Keratinocyte (primary cell): ENCODE data around the gene SSC4D. TPM values are rescaled to one million over a fixed set of nuclear protein-coding genes. Genes with fewer than 3 reads are reported as not detected.
"Not testable (repeated sequence)": the region's sequence is repeated elsewhere in the genome, so short reads cannot be mapped to it uniquely, and the experiment has no call there.

Experiments used
- DNase-seq: peaks from one replicate; pipeline ENCODE4 v3.0.0-alpha.2; 2011; ENCODE audit warnings: low read depth, missing footprints, low spot score
- FAIRE-seq: peaks from 2 replicates; lab custom pipeline; 2011; peaks lifted over from hg19 to GRCh38; lab: Jason Lieb, UNC
- H2AFZ ChIP-seq: 2 replicates; pipeline ENCODE4 v1.6.0; 2012; ENCODE audit warnings: low read length, control low read depth, inconsistent platforms; ENCODE audit not compliant: control insufficient read depth
- H3K27ac ChIP-seq: 2 replicates; pipeline ENCODE4 v1.5.1; 2011; ENCODE audit warnings: low read length; ENCODE audit not compliant: control insufficient read depth, insufficient read depth
- H3K27me3 ChIP-seq: 3 replicates; pipeline ENCODE4 v1.6.0; 2011; ENCODE audit warnings: low read length; ENCODE audit not compliant: control insufficient read depth, insufficient read depth; ENCODE audit errors: extremely low read depth
- H3K36me3 ChIP-seq, 2 experiments: 2 replicates in 1 of 2; 3 replicates in 1 of 2; pipeline ENCODE4 v1.5.1; 2011; ENCODE audit warnings: low read length in 2 of 2, mild to moderate bottlenecking in 1 of 2; ENCODE audit not compliant: control insufficient read depth in 2 of 2, insufficient read depth in 2 of 2; ENCODE audit errors: extremely low read depth in 1 of 2
- H3K4me1 ChIP-seq: 3 replicates; pipeline ENCODE4 v1.5.1; 2011; ENCODE audit warnings: low read length; ENCODE audit not compliant: control insufficient read depth, insufficient read depth; ENCODE audit errors: extremely low read depth
- H3K4me2 ChIP-seq: 3 replicates; pipeline ENCODE4 v1.6.0; 2011; ENCODE audit warnings: low read depth, low read length; ENCODE audit not compliant: control insufficient read depth, insufficient read depth; ENCODE audit errors: extremely low read depth
- H3K4me3 ChIP-seq, 3 experiments: fragments of 200-600 bp in 1 of 3; sonication (generic) in 1 of 3; 2 replicates in 2 of 3; 3 replicates in 1 of 3; pipeline ENCODE4 v1.5.1; 2011 to 2016; ENCODE audit warnings: low read length in 3 of 3, mild to moderate bottlenecking in 3 of 3, control low read depth in 2 of 3, inconsistent platforms in 1 of 3, low read depth in 1 of 3, mixed read lengths in 1 of 3, mixed run types in 1 of 3, moderate library complexity in 1 of 3; ENCODE audit not compliant: control insufficient read depth in 2 of 3, insufficient read depth in 2 of 3; ENCODE audit errors: extremely low read depth in 1 of 3
- H3K79me2 ChIP-seq: 2 replicates; pipeline ENCODE4 v1.6.0; 2012; ENCODE audit warnings: low read length; ENCODE audit not compliant: control insufficient read depth, insufficient read depth
- H3K9ac ChIP-seq: 3 replicates; pipeline ENCODE4 v1.6.0; 2011; ENCODE audit warnings: low read length; ENCODE audit not compliant: control insufficient read depth, insufficient read depth; ENCODE audit errors: extremely low read depth
- H3K9me1 ChIP-seq: 3 replicates; pipeline ENCODE4 v1.6.0; 2011; ENCODE audit warnings: low read length; ENCODE audit not compliant: control insufficient read depth, insufficient read depth; ENCODE audit errors: extremely low read depth
- H3K9me3 ChIP-seq: 2 replicates; pipeline ENCODE4 v1.5.1; 2012; ENCODE audit warnings: low read depth, low read length; ENCODE audit not compliant: control insufficient read depth
- H4K20me1 ChIP-seq: 3 replicates; pipeline ENCODE4 v1.6.0; 2011; ENCODE audit warnings: low read length; ENCODE audit not compliant: control insufficient read depth, insufficient read depth; ENCODE audit errors: extremely low read depth
- CTCF ChIP-seq, 3 experiments: IDR thresholded peaks in 1 of 3; conservative IDR thresholded peaks in 1 of 3; optimal IDR thresholded peaks in 1 of 3; 2 replicates in 2 of 3; 3 replicates in 1 of 3; pipeline versions ENCODE3 to v1.5.1; 2011; ENCODE audit warnings: low read length in 3 of 3, mild to moderate bottlenecking in 3 of 3, moderate library complexity in 2 of 3, control low read depth in 1 of 3, inconsistent platforms in 1 of 3; ENCODE audit not compliant: insufficient read depth in 2 of 3; ENCODE audit errors: extremely low read depth in 1 of 3
- EZH2 ChIP-seq: IDR thresholded peaks from one replicate; pipeline ENCODE4 v1.6.1; 2012; ENCODE audit warnings: inconsistent platforms, mild to moderate bottlenecking, low read length, moderate library complexity
- dilution Hi-C: fragments of 300-500 bp; cut with MboI; formaldehyde crosslinking; loops from one replicate; pipeline ENCODE4 v1.7.0; 2020; ENCODE audit warnings: low sequenced_read_pairs; ENCODE audit not compliant: extremely low pct_ligation_motif_present
- polyA plus RNA-seq, 5 experiments: library from polyadenylated mRNA; depleted of rRNA in 3 of 5; stranded (reverse) in 3 of 5; stranded (forward) in 1 of 5; unstranded in 1 of 5; fragments of >200 nt; gene quantifications; 1 replicate in 1 of 5; 2 replicates in 3 of 5; 3 replicates in 1 of 5; pipeline versions ENCODE4 v1.2.1 to v1.2.3, GENCODE V29; 2011 to 2012; ENCODE audit warnings: missing spikeins in 2 of 5, low read depth in 1 of 5, low replicate concordance in 1 of 5

Gene SSC4D
- polyA plus RNA-seq, 1 donor (not counting 4 experiments of a cell fraction or from before 2014, with no cell fraction given): 0.98 TPM

- Histone ChIP-seq H4K20me1 (no peaks in the 10 kb centered on the region), H2AFZ (peak overlapping the region; percentile 64), H3K79me2 (no peaks in the 10 kb centered on the region), H3K4me2 (peak overlapping the region; percentile 56), H3K4me1 (peaks cover 24% of the 10 kb centered on the region), H3K4me3 (peak overlapping the region in 2 of 3 experiments; percentile 59 to 76), H3K9me1 (no peaks in the 10 kb centered on the region), H3K27me3 (no peaks in the 10 kb centered on the region), H3K27ac (peak overlapping the region; percentile 47), H3K9ac (peak overlapping the region; percentile 76), H3K9me3 (no peaks in the 10 kb centered on the region), H3K36me3 (no peaks in the 10 kb centered on the region)
- DNase-seq: no peak
- dilution Hi-C loops: no loop called here
- TF ChIP-seq EZH2 (no peak), CTCF (optimal IDR thresholded peaks at IDR 0.05 in 1 of 3, IDR thresholded peaks at IDR 0.05 in 1 of 3, conservative IDR thresholded peaks at IDR 0.05 in 1 of 3; ENCODE audit: extremely low read depth in 1 of 3, insufficient read depth in 2 of 3, low read length in 3 of 3) (no peak)
- no peak for FAIRE-seq
These were observed 12.6 kb downstream of the SSC4D start for GRCh38 chr7:76396864-76397263.

GRCh38 chr7:76395965-76396726 lies 13.4 kb downstream of the SSC4D start:
- dilution Hi-C loops: no loop called here

GRCh38 chr7:76395605-76395964 lies 13.9 kb downstream of the SSC4D start:
- H3K4me3 ChIP-seq, FAIRE-seq, H3K36me3 ChIP-seq, H3K27ac ChIP-seq, H3K9me3 ChIP-seq, H3K9me1 ChIP-seq, dilution Hi-C loops, H3K27me3 ChIP-seq, H4K20me1 ChIP-seq, H3K79me2 ChIP-seq, H3K4me2 ChIP-seq, H3K9ac ChIP-seq, DNase-seq: not testable (repeated sequence)
- peak overlapping the region; percentile 10 for H2AFZ ChIP-seq
- H3K4me1 ChIP-seq: peaks cover 24% of the 10 kb centered on the region

More at GRCh38 chr7:76395965-76396726, 13.4 kb downstream of the SSC4D start:
- Histone ChIP-seq H3K79me2 (no peaks in the 10 kb centered on the region), H3K4me1 (peaks cover 24% of the 10 kb centered on the region), H4K20me1 (no peaks in the 10 kb centered on the region), H3K36me3 (no peaks in the 10 kb centered on the region), H3K27me3 (no peaks in the 10 kb centered on the region), H3K27ac (no peak overlapping the region), H3K9ac (no peak overlapping the region), H2AFZ (no peak overlapping the region), H3K4me3 (no peak overlapping the region), H3K9me1 (no peaks in the 10 kb centered on the region), H3K9me3 (no peaks in the 10 kb centered on the region), H3K4me2 (no peak overlapping the region)
- no peak for TF ChIP-seq EZH2
- FAIRE-seq: no peak
- DNase-seq: no peak
